HEK293T (cell line): ENCODE results near the gene PCDHGA3.
A peak's percentile ranks its signal among the peaks of the same experiment; 100 is the strongest.
"Not testable (repeated sequence)": the region's sequence is repeated elsewhere in the genome, so short reads cannot be mapped to it uniquely, and the experiment has no call there.

Experiments
- CTCF ChIA-PET: fragments of 350-600 bp; formaldehyde crosslinking; extraction: SDS; loops from one replicate; lab custom pipeline; 2021; ENCODE audit warnings: antibody characterized with exemption, inconsistent platforms; lab: Yijun Ruan, JAX
- POLR2A ChIA-PET: fragments of 350-600 bp; formaldehyde crosslinking; extraction: SDS; loops from one replicate; lab custom pipeline; 2020; ENCODE audit warnings: antibody characterized with exemption, inconsistent platforms; lab: Yijun Ruan, JAX
- DNase-seq: peaks from one replicate; pipeline ENCODE4 v3.0.0; 2012; ENCODE audit warnings: mixed read lengths; ENCODE audit errors: extremely low spot score
- ARNT ChIP-seq: fragments of 450-650 bp; IDR thresholded peaks from 2 replicates; pipeline ENCODE4 v1.6.1; 2017; ENCODE audit warnings: mild to moderate bottlenecking
- BHLHE40 ChIP-seq: fragments of 450-650 bp; IDR thresholded peaks from 2 replicates; pipeline ENCODE4 v1.6.1; 2016; ENCODE audit warnings: mild to moderate bottlenecking, moderate library complexity, borderline replicate concordance
- CTBP1 ChIP-seq: fragments of 450-650 bp; IDR thresholded peaks from 2 replicates; pipeline ENCODE4 v1.6.1; 2016; ENCODE audit warnings: borderline replicate concordance
- ELF4 ChIP-seq: fragments of 450-650 bp; IDR thresholded peaks from 2 replicates; pipeline ENCODE4 v1.6.1; 2017; ENCODE audit warnings: antibody characterized with exemption
- FOXA1 ChIP-seq: fragments of 450-650 bp; IDR thresholded peaks from 2 replicates; pipeline ENCODE4 v1.6.1; 2016; ENCODE audit warnings: mild to moderate bottlenecking
- FOXK2 ChIP-seq: fragments of 450-650 bp; IDR thresholded peaks from 2 replicates; pipeline ENCODE4 v1.6.1; 2016; ENCODE audit warnings: mild to moderate bottlenecking
- FOXM1 ChIP-seq: fragments of 450-650 bp; IDR thresholded peaks from 2 replicates; pipeline ENCODE4 v1.6.1; 2017; ENCODE audit warnings: mild to moderate bottlenecking, borderline replicate concordance
- HDGF ChIP-seq: fragments of 450-650 bp; IDR thresholded peaks from 2 replicates; pipeline ENCODE4 v1.6.1; 2017; ENCODE audit warnings: antibody characterized with exemption, borderline replicate concordance
- L3MBTL2 ChIP-seq: fragments of 450-650 bp; conservative IDR thresholded peaks from 2 replicates; pipeline ENCODE4 v1.6.1; 2016; ENCODE audit warnings: mild to moderate bottlenecking
- LEF1 ChIP-seq: fragments of 450-650 bp; IDR thresholded peaks from 2 replicates; pipeline ENCODE4 v1.6.1; 2017; ENCODE audit warnings: mild to moderate bottlenecking, borderline replicate concordance
- NFRKB ChIP-seq: fragments of 450-650 bp; IDR thresholded peaks from 2 replicates; pipeline ENCODE4 v1.6.1; 2016; ENCODE audit warnings: mild to moderate bottlenecking, moderate library complexity
- SP1 ChIP-seq: fragments of 450-650 bp; IDR thresholded peaks from 2 replicates; pipeline ENCODE4 v1.6.1; 2017
- SUZ12 ChIP-seq: fragments of 450-650 bp; IDR thresholded peaks from 2 replicates; pipeline ENCODE4 v1.6.1; 2016; ENCODE audit warnings: mild to moderate bottlenecking
- TARDBP ChIP-seq: fragments of 450-650 bp; IDR thresholded peaks from 2 replicates; pipeline ENCODE4 v1.6.1; 2016
- ZNF384 ChIP-seq: fragments of 450-650 bp; IDR thresholded peaks from 2 replicates; pipeline ENCODE4 v1.6.1; 2016
- TF ChIP-seq, protein P1 (sequence below): fragments of 450-650 bp; IDR thresholded peaks from 2 replicates; pipeline ENCODE4 v1.6.1; 2016

Gene PCDHGA3

DNA sequence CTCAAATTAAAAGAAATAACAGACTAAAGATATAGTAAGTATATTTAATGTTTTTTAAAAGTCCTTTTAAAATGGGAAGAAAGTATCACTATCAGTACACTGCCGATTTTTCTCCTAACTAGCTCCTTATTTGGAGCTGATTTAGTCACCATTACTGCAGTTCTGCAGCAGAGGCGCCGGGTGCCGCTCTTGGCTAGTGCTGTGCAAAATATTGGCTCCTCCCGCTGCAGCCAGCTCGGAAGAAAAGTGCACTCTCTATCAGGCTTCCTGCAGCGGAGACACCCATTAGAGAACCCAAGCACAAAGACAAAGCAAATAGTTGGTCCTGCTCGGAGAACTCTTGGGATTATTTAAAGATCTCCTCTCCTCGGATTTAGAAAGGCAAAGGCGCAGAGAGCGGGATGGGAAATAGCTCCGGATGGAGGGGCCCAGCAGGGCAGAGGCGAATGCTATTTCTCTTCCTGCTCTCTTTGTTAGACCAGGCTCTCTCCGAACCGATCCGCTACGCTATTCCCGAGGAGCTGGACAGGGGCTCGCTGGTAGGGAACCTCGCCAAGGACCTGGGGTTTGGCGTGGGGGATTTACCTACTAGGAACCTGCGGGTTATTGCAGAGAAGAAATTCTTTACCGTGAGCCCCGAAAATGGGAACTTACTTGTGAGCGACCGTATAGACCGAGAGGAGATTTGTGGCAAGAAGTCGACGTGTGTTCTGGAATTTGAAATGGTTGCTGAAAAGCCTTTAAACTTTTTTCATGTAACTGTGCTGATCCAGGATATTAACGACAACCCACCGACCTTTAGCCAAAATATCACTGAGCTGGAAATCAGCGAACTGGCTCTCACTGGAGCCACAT, 26.6 kb downstream of the PCDHGA3 start, which contains the start of gene PCDHGB3:
TSS of gene PCDHGB3 (plus strand) at position 249 of the 855 bp plus-strand sequence. CDS start at position 402, 153 bp downstream.
- CTCF ChIA-PET: interaction anchor here (0.6 to 1.7 kb wide), 4 partner anchors 51 to 194 kb away, joined by 3 to 6 read pairs (median 4); partner anchors contain the start of gene PCDHGA11
- POLR2A ChIA-PET: no interaction called here
- TF ChIP-seq ELF4: no peak
- TF ChIP-seq FOXM1: no peak
- TF ChIP-seq HDGF: no peak
- TF ChIP-seq LEF1: no peak
- no peak for TF ChIP-seq FOXA1
- no peak for TF ChIP-seq BHLHE40
- no peak for TF ChIP-seq SUZ12
- TF ChIP-seq, protein P1, sequence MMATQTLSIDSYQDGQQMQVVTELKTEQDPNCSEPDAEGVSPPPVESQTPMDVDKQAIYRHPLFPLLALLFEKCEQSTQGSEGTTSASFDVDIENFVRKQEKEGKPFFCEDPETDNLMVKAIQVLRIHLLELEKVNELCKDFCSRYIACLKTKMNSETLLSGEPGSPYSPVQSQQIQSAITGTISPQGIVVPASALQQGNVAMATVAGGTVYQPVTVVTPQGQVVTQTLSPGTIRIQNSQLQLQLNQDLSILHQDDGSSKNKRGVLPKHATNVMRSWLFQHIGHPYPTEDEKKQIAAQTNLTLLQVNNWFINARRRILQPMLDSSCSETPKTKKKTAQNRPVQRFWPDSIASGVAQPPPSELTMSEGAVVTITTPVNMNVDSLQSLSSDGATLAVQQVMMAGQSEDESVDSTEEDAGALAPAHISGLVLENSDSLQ: no peak
- no peak for TF ChIP-seq ZNF384
- peak; percentile 48 for DNase-seq

DNA sequence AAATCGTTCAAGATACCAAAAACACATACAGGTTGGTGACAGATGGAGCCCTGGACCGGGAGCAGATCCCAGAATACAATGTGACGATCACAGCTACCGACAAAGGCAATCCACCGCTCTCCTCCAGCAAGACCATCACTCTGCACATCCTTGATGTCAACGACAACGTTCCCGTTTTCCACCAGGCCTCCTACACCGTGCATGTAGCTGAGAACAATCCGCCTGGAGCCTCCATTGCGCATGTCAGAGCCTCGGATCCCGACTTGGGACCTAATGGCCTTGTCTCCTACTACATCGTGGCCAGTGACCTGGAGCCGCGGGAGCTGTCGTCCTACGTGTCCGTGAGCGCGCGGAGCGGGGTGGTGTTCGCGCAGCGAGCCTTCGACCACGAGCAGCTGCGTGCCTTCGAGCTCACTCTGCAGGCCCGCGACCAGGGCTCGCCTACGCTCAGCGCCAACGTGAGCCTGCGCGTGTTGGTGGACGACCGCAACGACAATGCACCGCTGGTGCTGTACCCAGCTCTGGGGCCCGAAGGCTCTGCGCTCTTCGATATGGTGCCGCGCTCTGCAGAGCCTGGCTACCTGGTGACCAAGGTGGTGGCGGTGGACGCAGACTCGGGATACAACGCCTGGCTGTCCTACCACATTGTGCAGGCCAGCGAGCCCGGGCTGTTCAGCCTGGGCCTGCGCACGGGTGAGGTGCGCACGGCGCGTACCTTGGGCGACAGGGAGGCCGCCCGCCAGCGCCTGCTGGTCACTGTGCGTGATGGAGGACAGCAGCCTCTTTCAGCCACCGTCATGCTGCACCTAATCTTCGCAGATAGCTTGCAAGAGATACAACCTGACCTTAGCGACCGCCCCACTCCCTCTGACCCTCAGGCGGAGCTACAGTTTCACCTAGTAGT, 28.2 kb downstream of the PCDHGA3 start:
- TF ChIP-seq FOXA1 (no peak), CTBP1 (no peak), L3MBTL2 (no peak), NFRKB (no peak), SP1 (no peak)
- TF ChIP-seq, protein P1: no peak
- ChIA-PET POLR2A (no interaction called here), CTCF (no interaction called here)
- no peak for DNase-seq

DNA sequence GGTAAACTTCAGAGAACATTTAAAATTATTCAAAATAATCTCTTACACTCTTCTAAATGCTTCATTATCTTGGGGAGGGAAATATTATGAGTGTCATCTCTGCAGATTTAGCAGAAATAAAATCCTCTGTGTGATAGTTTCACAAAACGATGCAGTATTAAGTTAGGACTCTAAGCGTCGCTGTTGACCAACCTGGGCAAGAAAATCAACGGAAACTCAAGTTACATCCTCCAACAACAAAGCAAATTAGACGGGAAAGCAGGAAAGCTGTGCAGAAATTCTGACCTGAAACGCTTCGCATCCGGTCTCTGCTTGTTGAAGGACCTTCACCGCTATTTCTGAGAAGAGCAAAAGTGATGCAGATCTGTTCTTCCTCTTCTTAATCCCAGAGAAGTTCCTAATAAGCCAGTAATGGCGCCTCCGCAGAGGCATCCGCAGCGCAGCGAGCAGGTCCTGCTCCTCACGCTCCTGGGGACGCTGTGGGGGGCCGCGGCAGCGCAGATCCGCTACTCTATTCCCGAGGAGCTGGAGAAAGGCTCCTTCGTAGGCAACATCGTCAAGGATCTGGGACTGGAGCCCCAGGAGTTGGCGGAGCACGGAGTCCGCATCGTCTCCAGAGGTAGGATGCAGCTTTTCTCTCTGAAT, 30.2 kb downstream of the PCDHGA3 start, which contains the start of gene PCDHGA6:
TSS of gene PCDHGA6 (plus strand) at position 219 of the 645 bp plus-strand sequence. CDS start at position 412, 193 bp downstream.
- peak; percentile 15 for DNase-seq
- CTCF ChIA-PET: interaction anchor here (0.7 to 0.9 kb wide), 3 partner anchors 9 to 194 kb away, joined by 3 to 4 read pairs (median 3); partner anchors contain the start of gene PCDHGA7
- TF ChIP-seq, protein P1: no peak
- TF ChIP-seq HDGF (no peak), CTBP1 (no peak), FOXA1 (no peak), LEF1 (no peak), SP1 (no peak), FOXK2 (no peak), NFRKB (no peak), L3MBTL2 (no peak), ZNF384 (no peak), TARDBP (no peak), ARNT (no peak), SUZ12 (no peak), BHLHE40 (no peak), FOXM1 (no peak), ELF4 (no peak)
- POLR2A ChIA-PET: no interaction called here

DNA sequence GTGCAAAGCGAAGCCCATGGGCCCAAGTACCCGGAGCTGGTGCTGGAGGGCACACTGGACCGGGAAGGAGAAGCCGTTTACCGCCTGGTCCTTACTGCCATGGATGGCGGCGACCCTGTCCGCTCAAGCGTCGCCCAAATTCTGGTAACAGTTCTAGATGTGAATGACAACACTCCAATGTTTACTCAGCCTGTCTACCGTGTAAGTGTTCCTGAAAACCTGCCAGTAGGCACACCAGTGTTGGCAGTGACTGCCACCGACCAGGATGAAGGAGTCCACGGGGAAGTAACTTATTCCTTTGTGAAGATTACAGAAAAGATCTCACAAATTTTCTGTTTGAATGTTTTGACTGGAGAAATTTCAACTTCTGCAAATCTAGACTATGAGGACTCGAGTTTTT, 31.0 kb downstream of the PCDHGA3 start:
- no peak for DNase-seq
- TF ChIP-seq, protein P1: no peak
- TF ChIP-seq ZNF384 (no peak), CTBP1 (no peak), SUZ12 (no peak), SP1 (no peak), FOXM1 (no peak)
- CTCF ChIA-PET: interaction anchor here (0.7 to 0.8 kb wide), 2 partner anchors 8 to 193 kb away, joined by 3 to 4 read pairs; partner anchors contain the start of gene PCDHGA7
- POLR2A ChIA-PET: no interaction called here

DNA sequence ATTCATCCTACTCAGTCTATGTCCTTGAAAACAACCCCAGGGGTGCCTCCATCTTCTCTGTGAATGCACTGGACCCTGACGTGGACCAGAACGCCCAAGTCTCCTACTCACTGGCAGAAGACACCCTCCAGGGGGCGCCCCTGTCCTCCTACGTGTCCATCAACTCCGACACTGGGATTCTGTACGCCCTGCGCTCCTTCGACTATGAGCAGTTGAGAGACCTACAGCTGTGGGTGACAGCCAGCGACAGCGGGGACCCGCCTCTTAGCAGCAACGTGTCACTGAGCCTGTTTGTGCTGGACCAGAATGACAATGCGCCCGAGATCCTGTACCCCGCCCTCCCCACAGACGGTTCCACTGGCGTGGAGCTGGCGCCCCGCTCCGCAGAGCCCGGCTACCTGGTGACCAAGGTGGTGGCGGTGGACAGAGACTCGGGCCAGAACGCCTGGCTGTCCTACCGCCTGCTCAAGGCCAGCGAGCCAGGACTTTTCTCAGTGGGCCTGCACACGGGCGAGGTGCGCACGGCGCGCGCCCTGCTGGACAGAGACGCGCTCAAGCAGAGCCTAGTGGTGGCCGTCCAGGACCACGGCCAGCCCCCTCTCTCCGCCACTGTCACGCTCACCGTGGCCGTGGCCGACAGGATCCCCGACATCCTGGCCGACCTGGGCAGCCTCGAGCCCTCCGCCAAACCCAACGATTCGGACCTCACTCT, 32.0 kb downstream of the PCDHGA3 start:
- CTCF ChIA-PET, POLR2A ChIA-PET, DNase-seq: not testable (repeated sequence)
